Eye (tissue), 1 donor: Measurements from ENCODE around the gene A1CF.
"Not testable (repeated sequence)": the region's sequence is repeated elsewhere in the genome, so short reads cannot be mapped to it uniquely, and the experiment has no call there.

Experiments
- DNase-seq: peaks from one replicate; pipeline ENCODE4 v3.0.0-alpha.2; 2015

The A1CF gene

GRCh38 chr10:50885097-50885859 is at the start of gene A1CF:
Gene A1CF (minus strand): TSS chr10:50885627. CDS start chr10:50859940, 25,687 bp downstream.
- no peak for DNase-seq

- DNase-seq, result no peak
Measured at GRCh38 chr10:50931948-50932431, 46.6 kb upstream of the A1CF start.

GRCh38 chr10:50929670-50930069 is 44.2 kb upstream of the A1CF start:
- no peak for DNase-seq

GRCh38 chr10:50928190-50928552 is 42.7 kb upstream of the A1CF start:
- DNase-seq, result no peak

- DNase-seq, result no peak
Measured at GRCh38 chr10:50927522-50928189, 42.2 kb upstream of the A1CF start.

GRCh38 chr10:50923471-50923870 is 38.0 kb upstream of the A1CF start:
- DNase-seq, result not testable (repeated sequence)

- DNase-seq, result no peak
Measured at GRCh38 chr10:50919010-50919409, 33.6 kb upstream of the A1CF start.

GRCh38 chr10:50918529-50918928 is 33.1 kb upstream of the A1CF start:
- DNase-seq, result no peak

- no peak for DNase-seq
Measured at GRCh38 chr10:50917486-50917885, 32.1 kb upstream of the A1CF start.

GRCh38 chr10:50909334-50910014 is 24.0 kb upstream of the A1CF start:
- DNase-seq, result no peak

- DNase-seq, result no peak
Measured at GRCh38 chr10:50908366-50908765, 22.9 kb upstream of the A1CF start.

GRCh38 chr10:50905797-50906196 is 20.4 kb upstream of the A1CF start:
- DNase-seq, result not testable (repeated sequence)

GRCh38 chr10:50896721-50897120 is 11.3 kb upstream of the A1CF start:
- DNase-seq, result peak; percentile 91

GRCh38 chr10:50894312-50894711 is 8.9 kb upstream of the A1CF start:
- DNase-seq, result no peak

GRCh38 chr10:50892467-50892866 is 7.0 kb upstream of the A1CF start:
- DNase-seq, result no peak

GRCh38 chr10:50884302-50884701 is 1.1 kb downstream of the A1CF start:
- no peak for DNase-seq

- DNase-seq, result no peak
Measured at GRCh38 chr10:50883629-50884028, 1.8 kb downstream of the A1CF start.

GRCh38 chr10:50882540-50882983 is 2.9 kb downstream of the A1CF start:
- DNase-seq, result no peak

GRCh38 chr10:50881046-50881445 is 4.4 kb downstream of the A1CF start:
- DNase-seq, result not testable (repeated sequence)

GRCh38 chr10:50876429-50876828 is 9.0 kb downstream of the A1CF start:
- DNase-seq, result no peak

GRCh38 chr10:50874723-50875122 is 10.7 kb downstream of the A1CF start:
- no peak for DNase-seq

- DNase-seq, result no peak
Measured at GRCh38 chr10:50866317-50866716, 19.1 kb downstream of the A1CF start.

GRCh38 chr10:50862719-50863118 is 22.7 kb downstream of the A1CF start:
- no peak for DNase-seq

GRCh38 chr10:50861370-50861769 is 24.1 kb downstream of the A1CF start:
- no peak for DNase-seq
